ENCODE data around the gene MTIF2.
A peak's percentile ranks its signal among the peaks of the same experiment; 100 is the strongest.

The MTIF2 gene

DNA sequence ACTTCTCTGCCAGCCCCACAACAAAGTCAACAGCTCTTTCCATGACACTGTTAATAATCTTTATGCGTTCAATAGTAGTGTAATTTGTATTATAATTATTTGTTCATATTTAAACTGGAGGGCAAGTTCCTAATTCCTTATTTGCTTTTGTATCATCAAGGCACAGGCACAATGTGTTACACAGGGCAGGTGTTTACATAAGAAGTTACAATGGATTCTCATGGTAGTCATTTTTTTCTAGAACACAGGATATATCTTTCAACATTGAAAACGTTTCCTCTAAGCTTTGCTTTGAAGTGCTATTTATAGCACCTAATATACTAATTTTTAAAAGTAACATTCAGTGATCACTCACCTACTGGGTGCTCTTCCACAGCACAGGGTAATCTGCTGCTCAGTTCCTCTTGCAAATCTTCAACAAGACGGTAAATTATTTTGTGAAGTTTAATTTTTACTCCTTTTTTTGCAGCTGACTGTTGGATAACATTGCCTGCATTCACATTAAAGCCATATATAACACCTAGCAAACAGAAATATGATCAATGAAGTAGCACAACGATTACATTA lies 29.3 kb downstream of the MTIF2 start:
- no peak for DNase-seq (ENCODE audit: low read depth)
- no peak overlapping the region for H3K4me3 ChIP-seq (ENCODE audit: low read depth, low read length)
- TF ChIP-seq, protein P1, sequence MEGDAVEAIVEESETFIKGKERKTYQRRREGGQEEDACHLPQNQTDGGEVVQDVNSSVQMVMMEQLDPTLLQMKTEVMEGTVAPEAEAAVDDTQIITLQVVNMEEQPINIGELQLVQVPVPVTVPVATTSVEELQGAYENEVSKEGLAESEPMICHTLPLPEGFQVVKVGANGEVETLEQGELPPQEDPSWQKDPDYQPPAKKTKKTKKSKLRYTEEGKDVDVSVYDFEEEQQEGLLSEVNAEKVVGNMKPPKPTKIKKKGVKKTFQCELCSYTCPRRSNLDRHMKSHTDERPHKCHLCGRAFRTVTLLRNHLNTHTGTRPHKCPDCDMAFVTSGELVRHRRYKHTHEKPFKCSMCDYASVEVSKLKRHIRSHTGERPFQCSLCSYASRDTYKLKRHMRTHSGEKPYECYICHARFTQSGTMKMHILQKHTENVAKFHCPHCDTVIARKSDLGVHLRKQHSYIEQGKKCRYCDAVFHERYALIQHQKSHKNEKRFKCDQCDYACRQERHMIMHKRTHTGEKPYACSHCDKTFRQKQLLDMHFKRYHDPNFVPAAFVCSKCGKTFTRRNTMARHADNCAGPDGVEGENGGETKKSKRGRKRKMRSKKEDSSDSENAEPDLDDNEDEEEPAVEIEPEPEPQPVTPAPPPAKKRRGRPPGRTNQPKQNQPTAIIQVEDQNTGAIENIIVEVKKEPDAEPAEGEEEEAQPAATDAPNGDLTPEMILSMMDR (IDR thresholded peaks at IDR 0.05; ENCODE audit: low read depth, low read length, missing control alignments) = no peak

DNA sequence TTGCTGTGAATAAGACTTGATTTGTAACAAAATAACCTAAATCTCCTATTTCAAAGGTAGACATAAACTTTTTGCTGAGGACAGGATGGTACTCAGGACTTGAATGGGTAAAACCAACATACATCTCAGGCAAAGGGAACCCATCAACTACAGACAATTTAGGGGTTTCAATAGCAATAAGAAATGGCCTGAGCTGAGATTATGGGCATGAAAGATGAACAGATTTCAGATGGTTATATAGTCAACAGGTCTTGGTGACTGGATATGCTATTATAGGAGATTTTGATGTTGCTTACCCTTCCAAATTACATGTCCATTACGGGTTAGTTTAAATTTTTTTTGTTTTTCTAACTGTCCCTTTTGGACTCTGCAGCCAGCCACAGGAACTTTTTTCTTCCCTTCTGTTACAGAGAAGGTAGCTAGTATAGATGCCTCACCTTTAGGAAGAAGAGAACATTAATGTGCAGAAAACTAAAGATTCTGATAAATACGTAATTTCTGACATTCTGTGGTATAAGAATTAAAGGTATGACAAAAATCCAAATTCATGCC lies 32.0 kb downstream of the MTIF2 start:
- no peak for DNase-seq (ENCODE audit: low read depth)
- TF ChIP-seq, protein P1 (IDR thresholded peaks at IDR 0.05; ENCODE audit: low read depth, low read length, missing control alignments) = no peak
- H3K4me3 ChIP-seq (ENCODE audit: low read depth, low read length) = no peak overlapping the region

DNA sequence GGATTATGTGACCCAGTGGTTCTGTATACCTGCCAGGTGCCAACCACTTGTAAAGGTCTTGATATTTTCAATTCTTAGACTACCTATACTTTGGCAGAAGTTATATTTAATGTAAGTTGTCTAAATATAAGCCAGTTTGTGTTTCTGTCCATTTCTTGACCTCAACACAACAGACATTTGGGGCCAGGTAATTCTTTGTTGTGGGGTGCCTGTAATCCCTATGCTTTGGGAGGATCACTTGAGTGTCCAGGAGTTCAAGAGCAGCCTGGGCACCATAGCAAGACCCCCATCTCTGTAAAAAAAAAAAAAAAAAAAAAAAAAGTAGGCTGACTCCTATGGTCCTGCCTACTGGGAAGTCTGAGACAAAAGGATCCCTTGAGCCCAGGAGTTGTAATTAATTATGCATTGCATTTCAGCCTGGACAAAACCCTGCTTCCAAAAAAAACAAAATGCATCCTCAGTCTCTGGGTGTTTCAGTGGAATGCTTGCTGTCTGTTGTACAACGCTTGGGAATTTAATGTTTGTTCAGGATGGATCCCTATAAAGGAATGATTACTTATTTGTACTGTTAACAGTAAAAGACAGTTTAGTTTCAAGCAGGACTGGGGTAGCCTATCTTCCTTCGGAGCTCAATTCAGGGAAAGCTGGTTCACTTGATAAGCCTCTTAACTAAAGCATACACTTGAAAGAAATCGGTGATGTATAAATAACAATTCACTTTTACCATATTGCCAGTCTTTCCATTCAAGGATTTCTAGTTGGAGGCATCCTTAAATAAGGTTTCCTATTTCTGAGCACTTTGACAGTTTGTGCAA lies 33.1 kb downstream of the MTIF2 start:
- DNase-seq (ENCODE audit: low read depth) = no peak
- TF ChIP-seq, protein P1 (IDR thresholded peaks at IDR 0.05; ENCODE audit: low read depth, low read length, missing control alignments) = no peak
- no peak overlapping the region for H3K4me3 ChIP-seq (ENCODE audit: low read depth, low read length)

GRCh38 chr2:55233658-55233940 lies 35.4 kb downstream of the MTIF2 start:
- peak overlapping the region; percentile 81 for H3K4me3 ChIP-seq (ENCODE audit: low read depth, low read length)
- no peak for DNase-seq (ENCODE audit: low read depth)
- TF ChIP-seq, protein P1 (IDR thresholded peaks at IDR 0.05; ENCODE audit: low read depth, low read length, missing control alignments) = no peak

- TF ChIP-seq, protein P1 (IDR thresholded peaks at IDR 0.05; ENCODE audit: low read depth, low read length, missing control alignments) = no peak
- DNase-seq (ENCODE audit: low read depth) = no peak
These were observed 36.0 kb downstream of the MTIF2 start for GRCh38 chr2:55232863-55233657.

DNA sequence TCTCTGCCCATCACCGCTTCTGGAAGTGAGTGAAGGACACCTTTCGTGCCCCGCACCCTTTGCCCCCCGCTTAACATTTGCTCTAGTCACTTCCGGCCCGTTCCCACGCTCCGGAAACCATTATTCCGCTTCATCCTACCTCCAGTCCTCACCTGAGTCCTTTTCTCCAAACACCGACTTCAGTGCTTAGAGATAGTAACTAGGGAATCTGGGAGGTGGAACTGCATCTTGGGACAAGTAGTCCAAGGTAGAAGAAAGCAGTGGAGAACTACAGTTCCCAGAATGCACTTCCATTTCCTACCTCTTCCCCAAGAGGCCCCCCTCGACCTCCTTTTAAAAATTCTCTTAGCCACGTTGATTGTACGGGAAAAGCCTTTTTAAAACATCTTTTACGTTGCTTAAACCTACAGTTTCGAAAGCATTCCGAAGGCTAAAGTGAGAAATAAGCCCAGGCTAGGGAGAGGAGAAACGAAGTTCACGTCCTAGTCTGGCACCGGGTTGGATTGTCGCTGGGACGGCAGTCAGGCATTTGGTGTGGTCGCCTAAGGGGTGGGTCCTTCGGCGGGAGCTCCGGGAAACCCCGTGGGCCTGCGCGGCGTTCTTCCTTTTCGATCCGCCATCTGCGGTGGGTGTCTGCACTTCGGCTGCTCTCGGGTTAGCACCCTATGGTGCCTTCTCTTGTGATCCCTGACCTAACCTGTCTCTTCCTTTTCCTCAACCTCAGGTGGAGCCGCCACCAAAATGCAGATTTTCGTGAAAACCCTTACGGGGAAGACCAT lies 36.8 kb downstream of the MTIF2 start, which contains the start of the genes CLHC1 and RPS27A:
CLHC1 (minus strand) TSS at position 210 of the 779 bp plus-strand sequence. CDS start 9,882 bp downstream, outside the sequence.
RPS27A (plus strand) TSS at position 605 of the 779 bp plus-strand sequence; CDS start at position 742, 137 bp downstream.
- TF ChIP-seq, protein P1 (IDR thresholded peaks at IDR 0.05; ENCODE audit: low read depth, low read length, missing control alignments) = no peak
- DNase-seq (ENCODE audit: low read depth) = peak; percentile 91

More at GRCh38 chr2:55232863-55233657, 36.0 kb downstream of the MTIF2 start:
- H3K4me3 ChIP-seq (ENCODE audit: low read depth, low read length) = peak overlapping the region; percentile 81

More for the DNA sequence above, 36.8 kb downstream of the MTIF2 start, which contains the start of the genes CLHC1 and RPS27A:
- H3K4me3 ChIP-seq (ENCODE audit: low read depth, low read length) = peak within 1 kb of the TSS; percentile 81

Data from GM12864 (cell line).